ENCODE measurements around the gene C2orf69. TPM values are rescaled to one million over a fixed set of nuclear protein-coding genes. Genes with fewer than 3 reads are reported as not detected.
A peak's percentile ranks its signal among the peaks of the same experiment; 100 is the strongest.

C2orf69 gene
- total RNA-seq, 1 donor, result 20.3 TPM

- Histone ChIP-seq H2AFZ (ENCODE audit: low read length) (peak overlapping the region; percentile 32), H3K4me2 (ENCODE audit: insufficient read depth, low read length) (peak overlapping the region; percentile 29), H3K27ac (ENCODE audit: low read depth, low read length) (no peak overlapping the region), H3K9me3 (ENCODE audit: low read depth, low read length) (no peaks in the 10 kb centered on the region), H3K36me3 (ENCODE audit: insufficient read depth, low read length) (peaks cover 6% of the 10 kb centered on the region), H4K20me1 (ENCODE audit: insufficient read depth, low read length) (peaks cover 13% of the 10 kb centered on the region), H3K79me2 (ENCODE audit: insufficient read depth, low read length) (peaks cover 76% of the 10 kb centered on the region), H3K27me3 (ENCODE audit: insufficient read depth, low read length) (no peaks in the 10 kb centered on the region), H3K4me1 (ENCODE audit: insufficient read depth, low read length) (peaks cover 16% of the 10 kb centered on the region), H3K4me3 (ENCODE audit: insufficient read depth, low read length) (no peak overlapping the region)
- TF ChIP-seq CTCF (IDR thresholded peaks at IDR 0.05; ENCODE audit: extremely low read depth, low read depth, low read length), result no peak
- DNase-seq (ENCODE audit: insufficient read length, low spot score, missing footprints), result no peak
Measured at GRCh38 chr2:199914372-199914958, 3.4 kb downstream of the C2orf69 start.

GRCh38 chr2:199916980-199917379 is 5.9 kb downstream of the C2orf69 start:
- Histone ChIP-seq H3K4me2 (ENCODE audit: insufficient read depth, low read length) (no peak overlapping the region), H3K27me3 (ENCODE audit: insufficient read depth, low read length) (no peaks in the 10 kb centered on the region), H3K4me3 (ENCODE audit: insufficient read depth, low read length) (no peak overlapping the region), H2AFZ (ENCODE audit: low read length) (no peak overlapping the region), H3K4me1 (ENCODE audit: insufficient read depth, low read length) (peaks cover 16% of the 10 kb centered on the region), H3K9me3 (ENCODE audit: low read depth, low read length) (no peaks in the 10 kb centered on the region), H4K20me1 (ENCODE audit: insufficient read depth, low read length) (peaks cover 11% of the 10 kb centered on the region), H3K36me3 (ENCODE audit: insufficient read depth, low read length) (peaks cover 6% of the 10 kb centered on the region), H3K27ac (ENCODE audit: low read depth, low read length) (no peak overlapping the region), H3K79me2 (ENCODE audit: insufficient read depth, low read length) (peaks cover 87% of the 10 kb centered on the region)
- TF ChIP-seq CTCF (IDR thresholded peaks at IDR 0.05; ENCODE audit: extremely low read depth, low read depth, low read length), result no peak
- DNase-seq (ENCODE audit: insufficient read length, low spot score, missing footprints), result no peak

GRCh38 chr2:199922856-199923255 is 11.8 kb downstream of the C2orf69 start:
- no peak for DNase-seq (ENCODE audit: insufficient read length, low spot score, missing footprints)
- H3K79me2 ChIP-seq (ENCODE audit: insufficient read depth, low read length), result peaks cover 78% of the 10 kb centered on the region
- no peaks in the 10 kb centered on the region for H3K27me3 ChIP-seq (ENCODE audit: insufficient read depth, low read length)
- H3K4me3 ChIP-seq (ENCODE audit: insufficient read depth, low read length), result no peak overlapping the region
- H3K9me3 ChIP-seq (ENCODE audit: low read depth, low read length), result no peaks in the 10 kb centered on the region
- peaks cover 3% of the 10 kb centered on the region for H3K4me1 ChIP-seq (ENCODE audit: insufficient read depth, low read length)
- no peak overlapping the region for H3K4me2 ChIP-seq (ENCODE audit: insufficient read depth, low read length)
- peak overlapping the region; percentile 8 for H2AFZ ChIP-seq (ENCODE audit: low read length)
- no peak for TF ChIP-seq CTCF (IDR thresholded peaks at IDR 0.05; ENCODE audit: extremely low read depth, low read depth, low read length)
- no peaks in the 10 kb centered on the region for H4K20me1 ChIP-seq (ENCODE audit: insufficient read depth, low read length)
- H3K36me3 ChIP-seq (ENCODE audit: insufficient read depth, low read length), result peaks cover 9% of the 10 kb centered on the region
- H3K27ac ChIP-seq (ENCODE audit: low read depth, low read length), result no peak overlapping the region

GRCh38 chr2:199923924-199924323 is 12.8 kb downstream of the C2orf69 start:
- Histone ChIP-seq H3K9me3 (ENCODE audit: low read depth, low read length) (no peaks in the 10 kb centered on the region), H3K27ac (ENCODE audit: low read depth, low read length) (no peak overlapping the region), H3K4me2 (ENCODE audit: insufficient read depth, low read length) (no peak overlapping the region), H3K79me2 (ENCODE audit: insufficient read depth, low read length) (peaks cover 75% of the 10 kb centered on the region), H2AFZ (ENCODE audit: low read length) (no peak overlapping the region), H3K36me3 (ENCODE audit: insufficient read depth, low read length) (peaks cover 8% of the 10 kb centered on the region), H3K4me3 (ENCODE audit: insufficient read depth, low read length) (no peak overlapping the region), H4K20me1 (ENCODE audit: insufficient read depth, low read length) (no peaks in the 10 kb centered on the region), H3K27me3 (ENCODE audit: insufficient read depth, low read length) (no peaks in the 10 kb centered on the region), H3K4me1 (ENCODE audit: insufficient read depth, low read length) (peaks cover 3% of the 10 kb centered on the region)
- TF ChIP-seq CTCF (IDR thresholded peaks at IDR 0.05; ENCODE audit: extremely low read depth, low read depth, low read length), result no peak
- no peak for DNase-seq (ENCODE audit: insufficient read length, low spot score, missing footprints)
